Astrocyte (in vitro differentiated cells and primary cell): ENCODE measurements around the gene ANK3.

ENCODE experiments used
- CTCF ChIP-seq: IDR thresholded peaks from 2 replicates; pipeline ENCODE4 v1.5.1; 2011; ENCODE audit warnings: low read depth, mild to moderate bottlenecking, inconsistent platforms, low read length, moderate library complexity; ENCODE audit not compliant: insufficient read depth
- EZH2 ChIP-seq: IDR thresholded peaks from 2 replicates; pipeline ENCODE4 v1.6.1; 2012; ENCODE audit warnings: mild to moderate bottlenecking, low read length, inconsistent platforms; ENCODE audit not compliant: insufficient read depth

GRCh38 chr10:60110739-60111138 lies 278.9 kb downstream of the ANK3 start:
- TF ChIP-seq EZH2 (no peak), CTCF (no peak)
